Measurements from ENCODE around the gene INF2.
"Not testable (repeated sequence)": the region's sequence is repeated elsewhere in the genome, so short reads cannot be mapped to it uniquely, and the experiment has no call there.

Gene INF2

DNA sequence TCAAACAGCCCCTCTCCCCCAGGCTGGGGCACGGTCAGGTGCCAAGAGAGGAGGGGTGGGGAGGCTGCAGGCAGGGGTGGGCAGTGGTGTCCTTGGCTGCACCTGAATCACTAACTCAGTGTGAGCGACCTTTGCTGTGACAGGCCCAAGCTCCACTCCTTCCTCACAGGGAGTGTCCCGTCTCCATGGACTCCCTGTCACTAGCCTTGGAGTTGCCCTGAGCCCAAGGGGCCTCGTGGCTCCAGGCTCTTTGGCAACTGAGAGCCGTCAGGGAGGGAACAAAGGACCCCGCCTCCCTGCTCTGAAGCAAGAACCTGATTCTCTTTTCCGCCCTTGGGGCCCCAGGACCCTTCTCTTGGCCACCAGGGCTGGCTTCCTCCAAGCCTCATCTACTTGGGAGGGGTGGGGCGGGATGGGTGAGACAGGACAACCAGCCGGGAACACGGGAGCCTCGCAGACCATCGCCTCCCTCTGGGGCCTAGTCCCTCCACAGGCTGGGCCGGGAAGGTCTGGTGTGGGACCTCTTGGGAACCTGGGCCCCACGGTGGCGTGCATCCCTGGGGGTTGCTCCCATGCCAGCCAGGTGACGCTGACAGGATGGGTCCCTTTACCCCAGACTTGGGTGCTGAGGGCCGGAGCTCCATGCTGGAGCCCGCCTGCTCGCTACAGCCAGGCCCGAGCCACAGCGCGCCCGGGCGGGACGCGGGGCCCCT, 33.7 kb downstream of the INF2 start:
- Histone ChIP-seq H3K27me3 (ENCODE audit: control insufficient read depth, insufficient read depth, low read length) (no peaks in the 10 kb centered on the region), H3K4me3 (ENCODE audit: low read length) (no peak overlapping the region), H3K9ac (ENCODE audit: low read length) (no peak overlapping the region), H3K9me3 (ENCODE audit: control insufficient read depth, low read depth, low read length) (no peaks in the 10 kb centered on the region), H3K4me1 (ENCODE audit: control insufficient read depth, low read depth, low read length) (peaks cover 4% of the 10 kb centered on the region), H3K36me3 (ENCODE audit: control insufficient read depth, low read depth, low read length) (no peaks in the 10 kb centered on the region), H3K27ac (ENCODE audit: low read length) (no peak overlapping the region)

DNA sequence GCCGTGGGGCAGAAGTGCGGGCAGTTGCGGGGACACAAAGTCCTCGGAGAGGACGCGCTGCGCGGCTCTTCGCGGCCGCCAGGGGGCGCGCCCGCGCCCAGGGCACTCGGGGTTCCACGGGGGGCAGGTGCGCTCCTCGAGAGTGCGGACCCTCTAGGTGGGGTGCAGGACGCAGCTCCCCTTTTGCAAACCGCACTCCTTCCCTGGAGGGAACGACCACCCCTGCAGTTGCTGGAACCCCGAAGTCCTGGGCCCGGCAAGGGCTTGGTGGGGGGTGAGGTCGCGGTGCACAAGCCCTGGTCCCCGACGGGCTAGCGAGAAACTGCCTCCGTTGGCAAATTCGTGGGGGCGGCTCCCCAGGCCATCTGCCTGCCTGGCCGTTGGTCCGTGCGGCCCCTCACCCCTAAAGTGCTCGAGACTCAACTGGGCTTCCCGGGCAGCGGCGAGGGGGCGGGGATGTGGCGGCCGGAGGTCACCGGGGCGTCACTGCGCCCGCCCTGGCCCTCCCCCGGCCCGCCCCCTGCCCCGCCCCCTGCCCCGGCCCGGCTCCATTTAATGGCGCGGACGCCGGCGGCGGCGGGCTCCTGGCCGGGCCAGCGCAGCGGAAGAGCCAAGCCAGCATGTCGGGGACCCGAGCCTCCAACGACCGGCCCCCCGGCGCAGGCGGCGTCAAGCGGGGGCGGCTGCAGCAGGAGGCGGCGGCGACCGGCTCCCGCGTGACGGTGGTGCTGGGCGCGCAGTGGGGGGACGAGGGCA, 34.4 kb downstream of the INF2 start, which contains the start of gene ADSS1:
Gene ADSS1 (plus strand): TSS at position 579 of the 756 bp plus-strand sequence. CDS start 42 bp downstream, at position 621.
- no peaks in the 10 kb centered on the region for H3K9me3 ChIP-seq (ENCODE audit: control insufficient read depth, low read depth, low read length)
- no peaks in the 10 kb centered on the region for H3K36me3 ChIP-seq (ENCODE audit: control insufficient read depth, low read depth, low read length)
- no peaks in the 10 kb centered on the region for H3K27me3 ChIP-seq (ENCODE audit: control insufficient read depth, insufficient read depth, low read length)
- H3K27ac ChIP-seq (ENCODE audit: low read length), result no peak within 1 kb of the TSS
- peaks cover 4% of the 10 kb centered on the region for H3K4me1 ChIP-seq (ENCODE audit: control insufficient read depth, low read depth, low read length)
- H3K4me3 ChIP-seq (ENCODE audit: low read length), result peak within 1 kb of the TSS; percentile 62
- no peak within 1 kb of the TSS for H3K9ac ChIP-seq (ENCODE audit: low read length)

DNA sequence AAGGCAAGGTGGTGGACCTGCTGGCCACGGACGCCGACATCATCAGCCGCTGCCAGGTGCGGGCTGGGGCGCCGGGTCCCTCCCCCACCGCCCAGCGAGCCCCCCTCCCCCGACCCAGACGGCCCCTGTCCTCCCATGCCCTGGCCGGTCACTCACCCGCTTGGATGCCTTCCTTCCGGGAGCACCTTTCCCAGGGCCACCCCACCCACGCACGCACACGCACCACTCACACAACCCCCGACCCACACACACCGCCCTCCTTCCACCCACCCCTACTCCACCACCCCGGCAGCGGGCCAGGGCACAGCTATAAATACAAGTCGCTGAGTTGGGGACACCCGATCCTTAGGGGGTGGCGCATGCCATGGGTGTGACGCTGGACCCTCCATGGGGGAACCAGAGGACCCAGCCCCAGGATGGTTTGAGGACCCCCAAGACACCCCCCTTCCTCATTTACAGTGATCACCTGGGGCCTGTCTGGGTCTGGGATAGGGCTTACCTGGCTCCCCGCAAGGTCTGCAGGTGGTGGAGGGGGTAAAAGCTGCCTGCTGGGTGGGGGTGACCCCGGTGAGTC, 35.1 kb downstream of the INF2 start:
- Histone ChIP-seq H3K27me3 (ENCODE audit: control insufficient read depth, insufficient read depth, low read length) (no peaks in the 10 kb centered on the region), H3K36me3 (ENCODE audit: control insufficient read depth, low read depth, low read length) (no peaks in the 10 kb centered on the region), H3K9me3 (ENCODE audit: control insufficient read depth, low read depth, low read length) (no peaks in the 10 kb centered on the region), H3K4me3 (ENCODE audit: low read length) (peak overlapping the region; percentile 62), H3K27ac (ENCODE audit: low read length) (no peak overlapping the region), H3K4me1 (ENCODE audit: control insufficient read depth, low read depth, low read length) (peaks cover 4% of the 10 kb centered on the region), H3K9ac (ENCODE audit: low read length) (no peak overlapping the region)

DNA sequence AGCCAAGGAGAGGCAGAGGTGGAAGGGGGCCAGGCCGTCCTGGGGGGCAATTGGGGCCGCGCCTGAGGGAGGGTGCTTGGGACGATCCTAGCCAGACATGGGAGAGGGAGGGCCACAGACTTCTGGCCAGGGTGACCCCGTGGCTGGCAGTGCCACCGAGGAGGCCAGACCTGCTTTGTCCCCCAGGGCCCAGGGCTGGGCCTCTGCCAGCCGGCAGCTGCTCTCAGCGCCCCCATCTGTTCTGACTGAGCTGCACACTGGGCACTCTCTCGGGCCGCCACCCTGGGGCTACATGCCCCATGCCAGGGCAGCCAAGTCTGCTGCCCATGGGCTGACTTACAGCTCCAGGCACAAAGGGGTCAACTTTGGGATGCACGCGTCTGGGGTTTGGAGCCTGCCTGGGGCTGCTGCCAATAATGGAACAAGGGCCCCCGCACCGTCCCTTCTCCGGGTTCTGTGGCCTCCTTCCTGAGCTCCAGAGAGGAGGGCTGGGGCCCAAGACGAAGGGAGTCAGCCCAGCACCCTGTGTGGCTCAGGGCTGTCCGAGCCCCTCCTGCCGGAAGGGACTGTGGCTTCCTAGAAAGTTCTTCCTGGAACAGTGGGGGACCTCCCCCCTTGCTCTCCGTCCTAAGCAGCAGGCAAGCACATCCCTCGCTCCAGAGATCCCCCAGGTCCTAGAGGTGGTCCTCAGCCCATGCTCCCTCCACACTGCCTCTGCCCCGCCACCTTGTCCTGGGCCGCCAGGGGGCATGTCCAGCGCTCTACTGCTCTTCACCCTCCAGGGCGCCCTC, 35.8 kb downstream of the INF2 start:
- Histone ChIP-seq H3K4me1 (ENCODE audit: control insufficient read depth, low read depth, low read length) (peaks cover 4% of the 10 kb centered on the region), H3K27ac (ENCODE audit: low read length) (no peak overlapping the region), H3K9ac (ENCODE audit: low read length) (no peak overlapping the region)

DNA sequence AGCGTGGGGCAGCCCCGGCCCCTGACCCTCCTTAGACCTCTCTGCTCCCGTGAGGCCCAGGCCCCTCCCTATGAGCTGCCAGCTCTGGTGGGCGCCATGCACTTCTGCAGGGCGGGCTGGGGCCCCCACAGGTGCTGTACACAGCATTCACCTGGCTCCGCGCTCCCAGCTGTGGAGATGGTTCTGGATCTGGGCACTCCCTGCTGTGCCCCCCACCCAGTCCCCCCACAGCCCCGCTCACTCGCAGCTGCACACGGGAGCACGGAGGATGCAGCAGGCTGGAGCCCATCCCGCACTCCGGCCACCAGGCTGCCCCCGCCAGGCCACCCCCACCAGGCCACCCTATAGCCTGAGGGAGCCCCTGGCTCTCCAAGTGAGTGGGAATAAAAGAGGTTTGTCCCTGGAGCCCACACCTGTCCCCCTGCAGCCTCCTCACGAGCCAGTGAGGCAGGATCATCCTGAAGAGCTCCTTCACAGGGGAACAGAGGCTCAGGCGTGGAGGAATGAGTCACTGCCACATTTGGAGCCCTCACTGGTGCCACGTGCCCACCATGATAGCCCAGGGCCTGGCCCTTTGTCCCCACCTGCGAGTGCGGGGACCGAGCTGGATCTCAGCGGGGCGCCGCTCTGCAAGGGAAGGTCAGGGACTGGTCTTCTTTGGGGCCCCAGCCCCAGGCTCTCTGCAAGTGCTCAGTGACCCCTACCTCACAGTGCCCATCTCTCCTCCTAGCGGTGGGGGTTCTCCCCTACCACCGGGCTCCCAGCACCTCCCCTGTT, 36.5 kb downstream of the INF2 start:
- no peak overlapping the region for H3K27ac ChIP-seq (ENCODE audit: low read length)
- H3K27me3 ChIP-seq (ENCODE audit: control insufficient read depth, insufficient read depth, low read length), result no peaks in the 10 kb centered on the region
- H3K9me3 ChIP-seq (ENCODE audit: control insufficient read depth, low read depth, low read length), result no peaks in the 10 kb centered on the region
- H3K9ac ChIP-seq (ENCODE audit: low read length), result no peak overlapping the region
- H3K4me1 ChIP-seq (ENCODE audit: control insufficient read depth, low read depth, low read length), result peaks cover 4% of the 10 kb centered on the region
- H3K36me3 ChIP-seq (ENCODE audit: control insufficient read depth, low read depth, low read length), result no peaks in the 10 kb centered on the region
- no peak overlapping the region for H3K4me3 ChIP-seq (ENCODE audit: low read length)

More for the DNA sequence above, 35.8 kb downstream of the INF2 start:
- Histone ChIP-seq H3K9me3 (ENCODE audit: control insufficient read depth, low read depth, low read length) (no peaks in the 10 kb centered on the region), H3K36me3 (ENCODE audit: control insufficient read depth, low read depth, low read length) (no peaks in the 10 kb centered on the region), H3K27me3 (ENCODE audit: control insufficient read depth, insufficient read depth, low read length) (no peaks in the 10 kb centered on the region), H3K4me3 (ENCODE audit: low read length) (peak overlapping the region; percentile 62)

DNA sequence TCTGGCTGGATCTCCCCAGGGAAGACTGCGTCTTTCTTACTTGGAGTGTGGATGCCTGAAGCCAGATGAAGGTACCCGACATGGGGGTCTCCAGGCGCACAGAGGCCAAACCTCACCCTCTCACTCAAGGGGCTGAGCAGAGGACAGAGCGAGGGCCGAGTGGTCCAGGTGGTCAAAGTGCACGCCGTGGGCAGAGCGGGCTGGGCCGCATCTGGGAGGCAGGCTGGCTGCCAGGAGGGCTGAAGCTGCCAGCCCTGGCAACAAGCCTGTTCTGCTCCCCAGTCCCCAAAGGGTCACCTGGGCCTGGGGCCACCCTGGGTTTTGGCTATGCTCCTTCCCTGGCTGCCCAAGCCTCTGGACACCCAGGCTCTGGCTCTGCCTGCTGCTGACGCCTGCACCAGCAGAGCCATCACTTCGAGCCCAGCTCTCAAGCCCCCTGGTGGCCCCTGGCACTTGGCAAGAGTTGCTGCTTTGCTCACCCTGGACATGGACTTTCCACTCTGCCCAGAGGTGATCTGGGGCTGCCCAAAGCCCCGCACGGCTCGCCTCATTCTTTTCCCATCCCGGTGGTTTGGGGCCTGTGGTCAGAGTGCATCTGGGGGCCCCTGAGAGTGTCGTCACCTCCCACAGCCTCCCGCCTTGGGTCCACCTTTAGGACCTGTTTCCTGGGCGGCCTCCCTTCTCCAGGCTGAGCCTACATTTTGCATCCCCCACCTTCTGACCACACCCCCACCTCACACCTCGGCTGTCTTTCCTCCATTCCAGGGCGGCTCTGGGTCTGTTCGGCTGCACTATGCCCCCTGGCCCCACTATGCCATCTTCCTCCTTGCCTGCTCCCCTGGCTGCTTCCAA, 37.4 kb downstream of the INF2 start:
- no peaks in the 10 kb centered on the region for H3K27me3 ChIP-seq (ENCODE audit: control insufficient read depth, insufficient read depth, low read length)
- H3K9me3 ChIP-seq (ENCODE audit: control insufficient read depth, low read depth, low read length), result no peaks in the 10 kb centered on the region
- H3K9ac ChIP-seq (ENCODE audit: low read length), result no peak overlapping the region
- H3K27ac ChIP-seq (ENCODE audit: low read length), result no peak overlapping the region
- no peaks in the 10 kb centered on the region for H3K36me3 ChIP-seq (ENCODE audit: control insufficient read depth, low read depth, low read length)
- H3K4me3 ChIP-seq (ENCODE audit: low read length), result no peak overlapping the region
- peaks cover 4% of the 10 kb centered on the region for H3K4me1 ChIP-seq (ENCODE audit: control insufficient read depth, low read depth, low read length)

DNA sequence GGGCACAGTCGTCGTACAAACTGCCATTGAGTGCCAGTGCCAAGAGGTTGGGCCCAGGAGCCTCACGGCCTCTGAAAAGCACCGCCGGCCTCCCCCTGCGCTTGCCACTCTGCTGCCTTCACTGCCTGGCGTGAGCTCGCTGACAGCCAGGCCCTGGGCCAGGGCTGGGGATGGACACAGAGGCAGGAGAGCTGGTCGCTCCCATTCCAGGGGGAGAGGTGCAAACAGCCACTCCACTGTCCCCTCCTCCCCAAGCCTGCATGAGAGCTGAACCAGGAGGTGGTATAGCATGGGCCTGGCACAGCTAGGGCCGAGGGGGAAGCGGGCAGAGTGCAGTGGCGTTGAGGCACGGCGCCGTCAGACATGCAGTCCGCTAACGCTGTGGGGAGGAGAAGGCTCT, 39.2 kb downstream of the INF2 start:
- H3K4me1 ChIP-seq (ENCODE audit: control insufficient read depth, low read depth, low read length), result peaks cover 4% of the 10 kb centered on the region
- H3K36me3 ChIP-seq (ENCODE audit: control insufficient read depth, low read depth, low read length), result no peaks in the 10 kb centered on the region
- H3K9ac ChIP-seq (ENCODE audit: low read length), result no peak overlapping the region
- no peak overlapping the region for H3K4me3 ChIP-seq (ENCODE audit: low read length)
- H3K9me3 ChIP-seq (ENCODE audit: control insufficient read depth, low read depth, low read length), result no peaks in the 10 kb centered on the region
- H3K27me3 ChIP-seq (ENCODE audit: control insufficient read depth, insufficient read depth, low read length), result no peaks in the 10 kb centered on the region
- no peak overlapping the region for H3K27ac ChIP-seq (ENCODE audit: low read length)

DNA sequence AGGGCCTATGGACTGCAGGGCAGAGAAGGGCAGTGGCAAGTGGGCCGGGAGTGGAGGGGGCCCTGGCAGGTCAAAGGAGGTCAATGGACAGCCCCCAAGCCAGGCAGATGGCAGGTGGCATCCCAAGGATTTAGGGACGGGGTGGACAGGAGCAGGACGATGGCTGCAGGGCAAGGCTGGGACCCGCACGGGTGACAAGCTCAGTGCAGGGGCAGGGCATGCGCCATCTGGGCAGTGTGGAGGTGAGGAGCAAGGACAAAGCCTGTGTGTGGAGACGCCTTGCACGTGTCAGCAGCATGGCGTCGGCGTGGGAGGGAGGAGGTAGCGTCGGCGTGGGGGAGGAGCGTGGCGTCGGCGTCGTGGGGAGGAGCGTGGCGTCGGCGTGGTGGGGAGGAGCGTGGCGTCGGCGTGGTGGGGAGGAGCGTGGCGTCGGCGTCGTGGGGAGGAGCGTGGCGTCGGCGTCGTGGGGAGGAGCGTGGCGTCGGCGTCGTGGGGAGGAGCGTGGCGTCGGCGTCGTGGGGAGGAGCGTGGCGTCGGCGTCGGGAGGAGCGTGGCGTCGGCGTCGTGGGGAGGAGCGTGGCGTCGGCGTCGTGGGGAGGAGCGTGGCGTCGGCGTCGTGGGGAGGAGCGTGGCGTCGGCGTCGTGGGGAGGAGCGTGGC, 39.9 kb downstream of the INF2 start:
- not testable (repeated sequence) for H3K4me1 ChIP-seq (ENCODE audit: control insufficient read depth, low read depth, low read length); H3K4me3 ChIP-seq (ENCODE audit: low read length); H3K27me3 ChIP-seq (ENCODE audit: control insufficient read depth, insufficient read depth, low read length); H3K9me3 ChIP-seq (ENCODE audit: control insufficient read depth, low read depth, low read length); H3K9ac ChIP-seq (ENCODE audit: low read length); H3K27ac ChIP-seq (ENCODE audit: low read length); H3K36me3 ChIP-seq (ENCODE audit: control insufficient read depth, low read depth, low read length)

DNA sequence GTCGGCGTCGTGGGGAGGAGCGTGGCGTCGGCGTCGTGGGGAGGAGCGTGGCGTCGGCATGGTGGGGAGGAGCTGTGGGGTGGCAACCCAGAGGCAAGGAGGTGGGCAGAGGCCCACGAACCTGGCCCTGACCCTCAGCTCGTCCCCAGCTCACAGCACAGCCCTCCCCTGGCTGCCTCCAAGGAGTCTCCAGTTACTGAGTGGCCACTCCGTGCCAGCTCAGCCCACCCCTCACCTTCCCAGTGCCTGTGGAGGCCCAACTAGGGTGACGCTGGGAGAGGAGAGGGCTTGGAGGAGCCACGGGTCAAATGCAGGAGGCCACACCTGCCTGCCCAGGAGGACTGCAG, 40.4 kb downstream of the INF2 start:
- no peaks in the 10 kb centered on the region for H3K9me3 ChIP-seq (ENCODE audit: control insufficient read depth, low read depth, low read length)
- no peaks in the 10 kb centered on the region for H3K4me1 ChIP-seq (ENCODE audit: control insufficient read depth, low read depth, low read length)
- no peak overlapping the region for H3K9ac ChIP-seq (ENCODE audit: low read length)
- H3K4me3 ChIP-seq (ENCODE audit: low read length), result no peak overlapping the region
- no peaks in the 10 kb centered on the region for H3K27me3 ChIP-seq (ENCODE audit: control insufficient read depth, insufficient read depth, low read length)
- H3K27ac ChIP-seq (ENCODE audit: low read length), result no peak overlapping the region
- H3K36me3 ChIP-seq (ENCODE audit: control insufficient read depth, low read depth, low read length), result no peaks in the 10 kb centered on the region

DNA sequence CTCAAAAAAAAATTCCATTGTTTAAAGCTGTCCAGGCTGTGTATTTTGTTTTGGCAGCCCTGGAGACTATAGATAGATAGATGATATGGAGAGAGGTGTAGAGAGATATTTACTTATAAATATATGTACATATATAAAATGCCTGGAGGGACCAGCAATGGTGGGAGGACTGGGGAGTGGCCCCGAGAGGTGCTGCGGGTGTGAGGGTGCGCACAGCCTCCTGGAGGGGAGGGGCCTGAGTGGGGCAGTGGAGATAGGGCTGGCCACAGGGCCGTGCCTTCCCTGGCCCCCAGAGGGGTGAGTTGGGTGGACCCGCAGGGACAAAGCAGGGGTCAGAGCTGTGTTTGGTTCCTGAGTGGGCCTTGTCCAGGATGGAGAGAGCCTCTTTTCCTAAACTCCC, 41.1 kb downstream of the INF2 start:
- H3K4me3 ChIP-seq (ENCODE audit: low read length), result no peak overlapping the region
- no peaks in the 10 kb centered on the region for H3K9me3 ChIP-seq (ENCODE audit: control insufficient read depth, low read depth, low read length)
- H3K9ac ChIP-seq (ENCODE audit: low read length), result no peak overlapping the region
- no peaks in the 10 kb centered on the region for H3K36me3 ChIP-seq (ENCODE audit: control insufficient read depth, low read depth, low read length)
- H3K27ac ChIP-seq (ENCODE audit: low read length), result no peak overlapping the region
- no peaks in the 10 kb centered on the region for H3K27me3 ChIP-seq (ENCODE audit: control insufficient read depth, insufficient read depth, low read length)
- H3K4me1 ChIP-seq (ENCODE audit: control insufficient read depth, low read depth, low read length), result no peaks in the 10 kb centered on the region

Data from iPS-18a (cell line).